ENCODE data around the gene STK33.

DNA sequence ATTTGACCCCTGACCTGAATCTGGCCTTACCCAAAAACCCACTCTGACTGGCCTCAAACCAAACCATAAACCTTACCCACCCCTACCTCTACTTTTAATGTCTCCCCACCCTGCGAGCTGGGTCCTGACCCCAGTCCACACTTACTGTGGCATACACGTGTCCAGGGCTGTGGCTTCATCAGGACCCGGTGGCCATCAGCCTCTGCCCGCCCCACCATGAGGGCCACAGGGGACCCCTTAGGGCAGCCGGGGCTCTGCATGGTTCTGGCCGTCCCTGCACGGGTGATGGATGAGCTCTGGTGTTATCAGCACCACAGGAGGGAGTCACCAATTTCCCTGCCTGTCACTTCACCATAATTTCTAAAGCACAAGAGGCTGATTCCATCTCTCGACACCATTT lies 242.8 kb downstream of the STK33 start:
- TF ChIP-seq, protein P1, sequence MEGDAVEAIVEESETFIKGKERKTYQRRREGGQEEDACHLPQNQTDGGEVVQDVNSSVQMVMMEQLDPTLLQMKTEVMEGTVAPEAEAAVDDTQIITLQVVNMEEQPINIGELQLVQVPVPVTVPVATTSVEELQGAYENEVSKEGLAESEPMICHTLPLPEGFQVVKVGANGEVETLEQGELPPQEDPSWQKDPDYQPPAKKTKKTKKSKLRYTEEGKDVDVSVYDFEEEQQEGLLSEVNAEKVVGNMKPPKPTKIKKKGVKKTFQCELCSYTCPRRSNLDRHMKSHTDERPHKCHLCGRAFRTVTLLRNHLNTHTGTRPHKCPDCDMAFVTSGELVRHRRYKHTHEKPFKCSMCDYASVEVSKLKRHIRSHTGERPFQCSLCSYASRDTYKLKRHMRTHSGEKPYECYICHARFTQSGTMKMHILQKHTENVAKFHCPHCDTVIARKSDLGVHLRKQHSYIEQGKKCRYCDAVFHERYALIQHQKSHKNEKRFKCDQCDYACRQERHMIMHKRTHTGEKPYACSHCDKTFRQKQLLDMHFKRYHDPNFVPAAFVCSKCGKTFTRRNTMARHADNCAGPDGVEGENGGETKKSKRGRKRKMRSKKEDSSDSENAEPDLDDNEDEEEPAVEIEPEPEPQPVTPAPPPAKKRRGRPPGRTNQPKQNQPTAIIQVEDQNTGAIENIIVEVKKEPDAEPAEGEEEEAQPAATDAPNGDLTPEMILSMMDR (IDR thresholded peaks at IDR 0.05) = no peak
- no peak for TF ChIP-seq POLR2A (IDR thresholded peaks at IDR 0.05)

Measured in esophagus squamous epithelium (tissue), 4 donors.